Heart left ventricle (tissue), 16 donors: Measurements from ENCODE around the gene LRRC43. TPM values are rescaled to one million over a fixed set of nuclear protein-coding genes. Genes with fewer than 3 reads are reported as not detected.

Source experiments
- ATAC-seq, 4 donors: fragments of 200-7000 bp; cut with Tn5 transposase; one replicate each; pipeline ENCODE4 v1.9.1; 2020 to 2022; ENCODE audit warnings: moderate library complexity in 4 of 4, mild to moderate bottlenecking in 3 of 4, moderate number of reproducible peaks in 1 of 4
- DNase-seq, 5 donors: peaks; one replicate each; pipeline ENCODE4 v3.0.0-alpha.2; 2020
- H3K27ac ChIP-seq, 12 donors: fragments of 200-600 bp; sonication (generic) in 4 of 12; one replicate each; pipeline versions ENCODE4 v1.5.0 to v1.8.0; 2016 to 2022; ENCODE audit warnings: mild to moderate bottlenecking in 2 of 12
- H3K27me3 ChIP-seq, 9 donors: fragments of 200-600 bp; sonication (generic) in 2 of 9; one replicate each; pipeline versions ENCODE4 v1.5.1 to v1.8.0; 2016 to 2022; ENCODE audit warnings: mild to moderate bottlenecking in 3 of 9
- H3K36me3 ChIP-seq, 9 donors: fragments of 200-600 bp; sonication (generic) in 2 of 9; one replicate each; pipeline versions ENCODE4 v1.5.0 to v1.8.0; 2018 to 2022; ENCODE audit warnings: mild to moderate bottlenecking in 2 of 9
- H3K4me1 ChIP-seq, 12 donors: fragments of 200-600 bp; sonication (generic) in 4 of 12; one replicate each; pipeline versions ENCODE4 v1.5.0 to v1.8.0; 2016 to 2022; ENCODE audit warnings: mild to moderate bottlenecking in 3 of 12
- H3K4me3 ChIP-seq, 12 donors: fragments of 200-600 bp; sonication (generic) in 4 of 12; one replicate each; pipeline versions ENCODE4 v1.5.0 to v1.8.0; 2017 to 2022; ENCODE audit warnings: mild to moderate bottlenecking in 9 of 12, moderate library complexity in 4 of 12
- H3K9me3 ChIP-seq, 12 donors: fragments of 200-600 bp; sonication (generic) in 4 of 12; one replicate each; pipeline versions ENCODE4 v1.5.0 to v1.8.0; 2016 to 2022; ENCODE audit warnings: mild to moderate bottlenecking in 1 of 12
- CTCF ChIP-seq, 12 donors: fragments of 200-600 bp; sonication (generic) in 4 of 12; IDR thresholded peaks; one replicate each; pipeline versions ENCODE4 v1.5.0 to v1.8.0; 2018 to 2022; ENCODE audit warnings: antibody characterized with exemption in 12 of 12, mild to moderate bottlenecking in 5 of 12
- POLR2A ChIP-seq, 2 donors: fragments of 450-650 bp; IDR thresholded peaks; one replicate each; pipeline ENCODE4 v1.6.1; 2017; ENCODE audit warnings: antibody characterized with exemption in 2 of 2, mild to moderate bottlenecking in 2 of 2, moderate library complexity in 2 of 2
- WGBS, 4 donors: extraction: QIAGEN DNeasy Blood & Tissue Kit in 2 of 4; methylation state at CpG; one replicate each; pipeline versions ENCODE4 v1.1.5 to v1.1.7; 2013 to 2018; 5-methylcytosine and 5-hydroxymethylcytosine counted together
- intact Hi-C, 10 donors: fragments of 100-400 bp; cut with DNase I; formaldehyde crosslinking; loops; one replicate each; pipeline versions ENCODE4 v1.11.1 to v1.14.2; 2022
- polyA plus RNA-seq, 2 donors: library from polyadenylated mRNA; stranded (reverse); fragments of 200-250 nt; gene quantifications; one replicate each; pipeline ENCODE4 v1.2.3, GENCODE V29; 2013
- total RNA-seq, 9 donors: library from RNA; depleted of rRNA in 2 of 9; stranded (reverse); fragments of >200 nt in 2 of 9; fragmentation: NEBNext Ultra II Directional in 3 of 9; extraction: Animal tissue kit (Norgen Biotek cat#: 25700) in 3 of 9; gene quantifications; one replicate each; pipeline versions ENCODE4 v1.1.0 to v1.2.4, GENCODE V29; 2016 to 2023
- donor health status: ischemic (EF 13 %, LVEDD 7.1; RV severe dilation, severe dysfunction).
- donor health status: healthy with polysubstance abuse.
- donor health status: DM: no; HTN: yes; CAD: no.
- donor health status: DM: no; HTN: no; CAD: no.
- donor health status: ischemic (EF 25% LVEDD 6.9; RV normal size, moderate dysfunction).
- donor health status: ischemic (EF 25% LVEDD 5.7; RV mildly dilated, moderate dysfunction).
- donor health status: healthy.
- donor health status: DM: yes; HTN: yes; CAD: no.
- donor health status: ischemic (EF 35%, LVEDD 5.7; RV mildly dilated, moderate dysfunction).
- donor health status: nonischemic (EF 11% LVEDD 7.7; RV severe dilation, severe dysfunction).
- donor health status: DM: yes; HTN: yes; CAD: no.
- donor health status: PGD.
- donor health status: ischemic (EF 29% LVEDD 5.4; RV normal size, mild dysfunction).
- donor health status: nonischemic (EF 23%, LVEDD 6.1; RV moderate dilation, normal function).

LRRC43 gene
- total and polyA plus RNA-seq, 11 donors, result 0.15 to 1.9 (median 0.83) TPM; not detected in 1

- 6 to 11% (median 8%) methylated on average over 46 to 55 of the region's 55 CpGs for WGBS, 4 donors
- intact Hi-C loops, result loop anchor here in 1 of 10 donors (2.0 to 10.0 kb wide), 2 partner anchors 40 to 528 kb away; partner anchors contain the start of genes DENR and VPS33A
Observed at GRCh38 chr12:122226366-122227125, 43.6 kb downstream of the LRRC43 start.

GRCh38 chr12:122227341-122227740, 44.4 kb downstream of the LRRC43 start:
- WGBS, 4 donors, result 89 to 96% (median 93%) methylated on average over 17 of the region's 17 CpGs
- Histone ChIP-seq H3K9me3 (no peaks in the 10 kb centered on the region), H3K27ac (peak overlapping the region in 1 of 12 donors; percentile 28), H3K4me3 (peak overlapping the region in 1 of 12 donors; percentile 91), H3K27me3 (no peaks in the 10 kb centered on the region), H3K4me1 (peaks cover 6 to 34% (median 26%) of the 10 kb centered on the region in 12 donors), H3K36me3 (peaks cover 0 to 63% (median 48%) of the 10 kb centered on the region in 9 donors)
- TF ChIP-seq POLR2A (IDR thresholded peaks at IDR 0.05), result no peak
- TF ChIP-seq CTCF (IDR thresholded peaks at IDR 0.05), result no peak
- intact Hi-C loops, result loop anchor here in 1 of 10 donors (2.0 to 10.0 kb wide), 2 partner anchors 39 to 527 kb away; partner anchors contain the start of genes DENR and VPS33A
- DNase-seq (peak in 1 of 5 donors; percentile 61), ATAC-seq (no peak)

More at GRCh38 chr12:122226366-122227125, 43.6 kb downstream of the LRRC43 start:
- H3K4me3 ChIP-seq, result peak overlapping the region in 11 of 12 donors; percentile 25 to 99 (median 91)
- DNase-seq (no peak), ATAC-seq (no peak)
- H3K27ac ChIP-seq, result peak overlapping the region in 3 of 12 donors; percentile 18 to 75 (median 34)
- peaks cover 0 to 63% (median 48%) of the 10 kb centered on the region in 9 donors for H3K36me3 ChIP-seq
- H3K4me1 ChIP-seq, result peaks cover 6 to 34% (median 26%) of the 10 kb centered on the region in 12 donors
- H3K27me3 ChIP-seq, result no peaks in the 10 kb centered on the region
- TF ChIP-seq CTCF (IDR thresholded peaks at IDR 0.05) (no peak), POLR2A (IDR thresholded peaks at IDR 0.05) (no peak)
- no peaks in the 10 kb centered on the region for H3K9me3 ChIP-seq

GRCh38 chr12:122228092-122228491, 45.2 kb downstream of the LRRC43 start:
- H3K4me1 ChIP-seq, result peaks cover 6 to 34% (median 25%) of the 10 kb centered on the region in 12 donors
- peaks cover 0 to 63% (median 48%) of the 10 kb centered on the region in 9 donors for H3K36me3 ChIP-seq
- no peak overlapping the region for H3K27ac ChIP-seq
- 86 to 96% (median 90%) methylated on average over 5 of the region's 5 CpGs for WGBS, 4 donors
- DNase-seq (no peak), ATAC-seq (no peak)
- no peak overlapping the region for H3K4me3 ChIP-seq
- H3K27me3 ChIP-seq, result no peaks in the 10 kb centered on the region
- H3K9me3 ChIP-seq, result no peaks in the 10 kb centered on the region
- intact Hi-C loops, result loop anchor here in 1 of 10 donors (10.0 kb wide), 1 partner anchor 527 kb away; the partner anchor contains the start of gene DENR
- TF ChIP-seq CTCF (IDR thresholded peaks at IDR 0.05) (no peak), POLR2A (IDR thresholded peaks at IDR 0.05) (no peak)

GRCh38 chr12:122230798-122231197, 47.9 kb downstream of the LRRC43 start:
- Histone ChIP-seq H3K36me3 (peaks cover 0 to 75% (median 67%) of the 10 kb centered on the region in 9 donors), H3K27ac (no peak overlapping the region), H3K4me1 (peaks cover 2 to 11% (median 7%) of the 10 kb centered on the region in 12 donors), H3K27me3 (no peaks in the 10 kb centered on the region), H3K9me3 (no peaks in the 10 kb centered on the region), H3K4me3 (no peak overlapping the region)
- TF ChIP-seq POLR2A (IDR thresholded peaks at IDR 0.05), result no peak
- no peak for TF ChIP-seq CTCF (IDR thresholded peaks at IDR 0.05)
- DNase-seq (no peak), ATAC-seq (no peak)
- WGBS, 4 donors, result 77 to 80% (median 79%) methylated on average over 6 of the region's 6 CpGs
- intact Hi-C loops, result no loop called here
